ENCODE results near the gene CACNA2D3.

GRCh38 chr3:54232618-54233017 is 110.3 kb downstream of the CACNA2D3 start:
- no peak for TF ChIP-seq CTCF (conservative IDR thresholded peaks at IDR 0.05; ENCODE audit: low read depth, low read length)
- TF ChIP-seq EZH2 (IDR thresholded peaks at IDR 0.05; ENCODE audit: low read length, unreplicated experiment) = no peak
